HepG2 (cell line): ENCODE data around the gene ETFB. TPM values are rescaled to one million over a fixed set of nuclear protein-coding genes. Genes with fewer than 3 reads are reported as not detected.
A peak's percentile ranks its signal among the peaks of the same experiment; 100 is the strongest.

Experiments used
- ATAC-seq: fragments of 200-7000 bp; cut with Tn5 transposase; 3 replicates; pipeline ENCODE4 v1.9.1; 2020; ENCODE audit warnings: mild to moderate bottlenecking, moderate library complexity
- BruUV-seq: library from RNA; stranded (reverse); fragments of 400-500 nt; replicated peaks from 2 replicates; lab custom pipeline; 2021; lab: Mats Ljungman, UMichigan
- CTCF ChIA-PET: fragments of 300-600 bp; formaldehyde crosslinking; extraction: SDS; loops from one replicate; lab custom pipeline; 2021; ENCODE audit warnings: low total read pairs, inconsistent platforms, low intra/inter-chr PET ratio; lab: Yijun Ruan, JAX
- POLR2A ChIA-PET: fragments of 350-600 bp; sonication (Branson Sonifier 250); formaldehyde crosslinking; loops from one replicate; lab custom pipeline; 2020; ENCODE audit warnings: antibody characterized with exemption, inconsistent platforms; lab: Yijun Ruan, JAX
- DNase-seq: peaks from one replicate; pipeline ENCODE4 v3.0.0-alpha.2; 2015; ENCODE audit warnings: low spot score
- FAIRE-seq: peaks from 3 replicates; lab custom pipeline; 2011; peaks lifted over from hg19 to GRCh38; lab: Jason Lieb, UNC
- H2AFZ ChIP-seq: one replicate; pipeline ENCODE4 v1.6.1; 2011; ENCODE audit warnings: low read length, inconsistent platforms
- H3K27ac ChIP-seq: fragments of 300-600 bp; 3 replicates; pipeline ENCODE4 v1.8.0; 2011; ENCODE audit warnings: mixed run types, mild to moderate bottlenecking, mixed read lengths, low read length, inconsistent platforms; ENCODE audit not compliant: insufficient read depth; ENCODE audit errors: extremely low read length
- H3K27me3 ChIP-seq, 2 experiments: fragments of 200-600 bp in 1 of 2; 2 replicates in 1 of 2; 3 replicates in 1 of 2; pipeline versions ENCODE4 v1.6.0 to v1.8.0; 2011; ENCODE audit warnings: low read length in 2 of 2, mild to moderate bottlenecking in 2 of 2, moderate library complexity in 2 of 2, inconsistent platforms in 1 of 2; ENCODE audit not compliant: insufficient read depth in 2 of 2, control insufficient read depth in 1 of 2
- H3K36me3 ChIP-seq, 2 experiments: fragments of 200-600 bp in 1 of 2; replicated peaks in 1 of 2; 2 replicates in 1 of 2; 3 replicates in 1 of 2; pipeline versions ENCODE4 v1.5.1 to v1.8.0; 2011; ENCODE audit warnings: low read length in 2 of 2, inconsistent platforms in 1 of 2; ENCODE audit not compliant: insufficient read depth in 2 of 2, control insufficient read depth in 1 of 2
- H3K4me1 ChIP-seq: 2 replicates; pipeline ENCODE4 v1.5.1; 2012; ENCODE audit warnings: low read length, inconsistent platforms; ENCODE audit not compliant: insufficient read depth
- H3K4me2 ChIP-seq: 2 replicates; pipeline ENCODE4 v1.6.0; 2011; ENCODE audit warnings: low read depth, low read length, inconsistent platforms
- H3K4me3 ChIP-seq, 3 experiments: fragments of 200-600 bp in 1 of 3; sonication (generic), shearing (Covaris generic) in 1 of 3; replicated peaks in 1 of 3; 2 replicates each; pipeline ENCODE4 v1.5.1; 2011 to 2016; ENCODE audit warnings: low read length in 3 of 3, inconsistent platforms in 2 of 3, low read depth in 2 of 3, mild to moderate bottlenecking in 2 of 3, control low read depth in 1 of 3, mixed read lengths in 1 of 3; ENCODE audit not compliant: insufficient read depth in 1 of 3
- H3K79me2 ChIP-seq: one replicate; pipeline ENCODE4 v1.6.1; 2011; ENCODE audit warnings: low read length, inconsistent platforms; ENCODE audit not compliant: insufficient read depth
- H3K9ac ChIP-seq: 2 replicates; pipeline ENCODE4 v1.6.0; 2011; ENCODE audit warnings: mild to moderate bottlenecking, low read depth, low read length, inconsistent platforms; ENCODE audit not compliant: insufficient read depth
- H3K9me3 ChIP-seq: 2 replicates; pipeline ENCODE4 v1.5.1; 2012; ENCODE audit warnings: mild to moderate bottlenecking, low read length
- H4K20me1 ChIP-seq: 2 replicates; pipeline ENCODE4 v1.6.0; 2011; ENCODE audit warnings: inconsistent platforms, mild to moderate bottlenecking, low read length, moderate library complexity; ENCODE audit not compliant: insufficient read depth
- DMAP1 ChIP-seq: IDR thresholded peaks from 2 replicates; pipeline ENCODE4 v1.6.1; 2016
- FOXO1 ChIP-seq: sonication (generic); formaldehyde crosslinking; IDR thresholded peaks from 2 replicates; pipeline ENCODE4 v1.4.0; 2020; ENCODE audit warnings: missing genetic modification reagents
- REST ChIP-seq, 2 experiments: IDR thresholded peaks; 2 replicates each; pipeline ENCODE4 v1.6.1; 2011 to 2012; ENCODE audit warnings: low read length in 2 of 2, borderline replicate concordance in 1 of 2, low read depth in 1 of 2, mild to moderate bottlenecking in 1 of 2, moderate library complexity in 1 of 2
- RFX3 ChIP-seq: IDR thresholded peaks from 2 replicates; pipeline ENCODE4 v1.6.1; 2016; ENCODE audit warnings: missing biosample characterization, missing genetic modification reagents
- ZNF251 ChIP-seq: sonication (generic); formaldehyde crosslinking; IDR thresholded peaks from 2 replicates; pipeline ENCODE4 v1.9.0; 2021; ENCODE audit warnings: mild to moderate bottlenecking, missing genetic modification reagents
- ZNF446 ChIP-seq: sonication (generic); formaldehyde crosslinking; IDR thresholded peaks from 2 replicates; pipeline ENCODE4 v1.5.0; 2020; ENCODE audit warnings: mild to moderate bottlenecking, missing genetic modification reagents
- ZNF512B ChIP-seq: sonication (generic); formaldehyde crosslinking; IDR thresholded peaks from 2 replicates; pipeline ENCODE4 v1.5.1; 2020; ENCODE audit warnings: missing genetic modification reagents, mild to moderate bottlenecking, borderline replicate concordance
- ZNF572 ChIP-seq: sonication (generic); formaldehyde crosslinking; IDR thresholded peaks from 2 replicates; pipeline ENCODE4 v1.5.1; 2020; ENCODE audit warnings: mild to moderate bottlenecking, missing genetic modification reagents
- ZNF768 ChIP-seq: sonication (generic); formaldehyde crosslinking; IDR thresholded peaks from 2 replicates; pipeline ENCODE4 v1.4.0; 2020; ENCODE audit warnings: missing genetic modification reagents
- ZSCAN21 ChIP-seq: sonication (generic); formaldehyde crosslinking; IDR thresholded peaks from 2 replicates; pipeline ENCODE4 v1.8.0; 2022; ENCODE audit warnings: mild to moderate bottlenecking, missing genetic modification reagents, moderate library complexity, borderline replicate concordance
- WGBS: methylation state at CpG from one replicate; pipeline ENCODE4 v1.1.6; 2017; ENCODE audit warnings: low lambda C conversion rate; 5-methylcytosine and 5-hydroxymethylcytosine counted together
- in situ Hi-C: cut with HindIII; loops from 2 replicates; pipeline ENCODE4 v1.10.0; 2017; ENCODE audit warnings: low pct_unique_long_range_greater_than_20kb; ENCODE audit not compliant: extremely low pct_ligation_motif_present
- intact Hi-C: fragments of 100-400 bp; cut with micrococcal nuclease; formaldehyde crosslinking; loops from one replicate; pipeline ENCODE4 v1.10.0; 2022; ENCODE audit not compliant: unreplicated experiment
- polyA plus RNA-seq, 8 experiments: library from polyadenylated mRNA; depleted of rRNA in 3 of 8; stranded (reverse) in 7 of 8; unstranded in 1 of 8; fragments of >200 nt; fragmentation: Illumina TruSeq in 4 of 8; extraction: Trizol in 4 of 8; gene quantifications; 2 replicates each; pipeline versions ENCODE4 v1.2.1 to v1.2.3, GENCODE V29; 2011 to 2016; ENCODE audit warnings: low read depth in 4 of 8, missing spikeins in 1 of 8, mixed read lengths in 1 of 8; ENCODE audit not compliant: insufficient read depth in 1 of 8
- total RNA-seq, 5 experiments: library from RNA; depleted of rRNA; stranded (reverse); fragments of >200 nt; fragmentation: Illumina TruSeq; extraction: Trizol; gene quantifications; 2 replicates each; pipeline ENCODE4 v1.2.3, GENCODE V29; 2016; ENCODE audit warnings: low read depth in 1 of 5
- TF ChIP-seq, protein P1 (sequence below): sonication (generic); formaldehyde crosslinking; IDR thresholded peaks from 2 replicates; pipeline ENCODE4; 2020; ENCODE audit warnings: missing genetic modification reagents, mild to moderate bottlenecking, borderline replicate concordance

The ETFB gene
- total and polyA plus RNA-seq, 2 of the 13 experiments (the other 11 are each of a cell fraction or from before 2014, with no cell fraction given): 678 to 1,314 TPM

- TF ChIP-seq DMAP1 (CRISPR knock-in tag) (no peak), ZNF446 (CRISPR knock-in tag) (no peak), ZNF512B (CRISPR knock-in tag) (no peak)
These were observed 21.8 kb upstream of the ETFB start, which contains the start of gene LIM2 (continued) for GRCh38 chr19:51387924-51388389.

DNA sequence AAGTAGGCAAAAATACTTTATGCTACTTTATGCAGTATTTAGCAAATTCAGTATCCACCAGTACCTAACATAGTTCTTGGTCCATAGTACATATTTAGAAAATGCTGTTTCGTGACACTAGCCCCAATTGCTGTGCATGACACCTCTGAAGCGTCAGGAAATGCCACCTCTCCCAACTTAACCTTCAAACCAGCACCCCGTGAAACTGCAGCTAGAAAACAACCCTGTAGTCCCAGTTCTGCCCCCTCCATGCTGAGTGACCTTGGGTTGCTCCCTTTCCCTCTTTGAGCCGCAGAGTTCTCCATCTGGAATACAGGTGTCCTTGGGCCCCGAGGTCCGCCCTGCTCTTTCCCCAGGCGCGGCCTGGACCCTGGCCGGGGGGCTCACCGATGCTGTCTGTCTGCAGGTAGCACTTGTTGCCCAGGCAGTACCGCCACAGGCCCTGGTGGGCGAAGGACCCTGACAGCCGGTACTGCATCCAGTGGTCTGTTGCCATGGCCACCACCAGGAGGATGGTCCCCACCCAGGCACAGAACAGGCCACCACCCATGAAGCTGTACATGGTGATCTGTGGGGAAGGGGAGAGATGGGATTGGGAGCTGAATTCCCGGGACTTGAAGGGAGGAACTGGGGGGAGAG is 20.8 kb upstream of the ETFB start:
- WGBS: 26% methylated on average over 11 of the region's 14 CpGs

More for the DNA sequence above, 20.8 kb upstream of the ETFB start:
- H3K79me2 ChIP-seq: no peaks in the 10 kb centered on the region
- no peaks in the 10 kb centered on the region for H3K9me3 ChIP-seq
- H4K20me1 ChIP-seq: no peaks in the 10 kb centered on the region
- intact Hi-C loops (no loop called here), in situ Hi-C loops (no loop called here)
- FAIRE-seq (no peak), ATAC-seq (peak; percentile 38), DNase-seq (no peak)
- BruUV-seq: no TSS peak
- peaks cover 0 to 2% of the 10 kb centered on the region in 2 experiments; a peak in 1 of 5 replicates for H3K27me3 ChIP-seq
- H3K4me3 ChIP-seq: peak overlapping the region in 1 of 3 experiments; percentile 62; a peak in 2 of 6 replicates
- TF ChIP-seq ZSCAN21 (CRISPR knock-in tag) (no peak), FOXO1 (CRISPR knock-in tag) (0 out of 2 replicates have a peak, but pooled peaks have one; percentile 26), ZNF572 (CRISPR knock-in tag) (0 out of 2 replicates have a peak, but pooled peaks have one; percentile 51), RFX3 (CRISPR knock-in tag) (peak; percentile 51; the same call in 1 of the 2 replicates), ZNF768 (CRISPR knock-in tag) (0 out of 2 replicates have a peak, but pooled peaks have one; percentile 18), REST (IDR thresholded peaks at IDR 0.05; ENCODE audit: borderline replicate concordance in 1 of 2, low read depth in 1 of 2, low read length in 2 of 2) (no peak), ZNF251 (CRISPR knock-in tag) (no peak)
- TF ChIP-seq, protein P1, sequence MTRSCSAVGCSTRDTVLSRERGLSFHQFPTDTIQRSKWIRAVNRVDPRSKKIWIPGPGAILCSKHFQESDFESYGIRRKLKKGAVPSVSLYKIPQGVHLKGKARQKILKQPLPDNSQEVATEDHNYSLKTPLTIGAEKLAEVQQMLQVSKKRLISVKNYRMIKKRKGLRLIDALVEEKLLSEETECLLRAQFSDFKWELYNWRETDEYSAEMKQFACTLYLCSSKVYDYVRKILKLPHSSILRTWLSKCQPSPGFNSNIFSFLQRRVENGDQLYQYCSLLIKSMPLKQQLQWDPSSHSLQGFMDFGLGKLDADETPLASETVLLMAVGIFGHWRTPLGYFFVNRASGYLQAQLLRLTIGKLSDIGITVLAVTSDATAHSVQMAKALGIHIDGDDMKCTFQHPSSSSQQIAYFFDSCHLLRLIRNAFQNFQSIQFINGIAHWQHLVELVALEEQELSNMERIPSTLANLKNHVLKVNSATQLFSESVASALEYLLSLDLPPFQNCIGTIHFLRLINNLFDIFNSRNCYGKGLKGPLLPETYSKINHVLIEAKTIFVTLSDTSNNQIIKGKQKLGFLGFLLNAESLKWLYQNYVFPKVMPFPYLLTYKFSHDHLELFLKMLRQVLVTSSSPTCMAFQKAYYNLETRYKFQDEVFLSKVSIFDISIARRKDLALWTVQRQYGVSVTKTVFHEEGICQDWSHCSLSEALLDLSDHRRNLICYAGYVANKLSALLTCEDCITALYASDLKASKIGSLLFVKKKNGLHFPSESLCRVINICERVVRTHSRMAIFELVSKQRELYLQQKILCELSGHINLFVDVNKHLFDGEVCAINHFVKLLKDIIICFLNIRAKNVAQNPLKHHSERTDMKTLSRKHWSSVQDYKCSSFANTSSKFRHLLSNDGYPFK: 0 out of 2 replicates have a peak, but pooled peaks have one; percentile 9
- no peak overlapping the region for H2AFZ ChIP-seq
- no peaks in the 10 kb centered on the region for H3K36me3 ChIP-seq
- peak overlapping the region; percentile 73 for H3K4me2 ChIP-seq
- H3K4me1 ChIP-seq: peaks cover 46% of the 10 kb centered on the region
- ChIA-PET POLR2A (interaction anchor here (0.8 to 4.1 kb wide), 5 partner anchors 19 to 44 kb away, joined by 3 to 30 read pairs (median 9); partner anchors contain the start of gene ETFB), CTCF (no interaction called here)
- no peak overlapping the region for H3K27ac ChIP-seq
- no peak overlapping the region for H3K9ac ChIP-seq
